HL-60 (cell line): Measurements from ENCODE around the gene P3H3.

ENCODE experiments used
- POLR2AphosphoS5 ChIP-seq: IDR thresholded peaks from 2 replicates; pipeline ENCODE4 v1.6.1; 2012; ENCODE audit warnings: low read depth
- TF ChIP-seq, protein P1 (sequence below): IDR thresholded peaks from one replicate; pipeline ENCODE4 v1.5.1; 2011; ENCODE audit warnings: low read length, control low read depth, inconsistent platforms; ENCODE audit not compliant: insufficient read depth
- TF ChIP-seq, protein P2 (sequence below): IDR thresholded peaks from 2 replicates; pipeline ENCODE4 v1.6.1; 2012; ENCODE audit warnings: low read depth; ENCODE audit not compliant: insufficient replicate concordance

DNA sequence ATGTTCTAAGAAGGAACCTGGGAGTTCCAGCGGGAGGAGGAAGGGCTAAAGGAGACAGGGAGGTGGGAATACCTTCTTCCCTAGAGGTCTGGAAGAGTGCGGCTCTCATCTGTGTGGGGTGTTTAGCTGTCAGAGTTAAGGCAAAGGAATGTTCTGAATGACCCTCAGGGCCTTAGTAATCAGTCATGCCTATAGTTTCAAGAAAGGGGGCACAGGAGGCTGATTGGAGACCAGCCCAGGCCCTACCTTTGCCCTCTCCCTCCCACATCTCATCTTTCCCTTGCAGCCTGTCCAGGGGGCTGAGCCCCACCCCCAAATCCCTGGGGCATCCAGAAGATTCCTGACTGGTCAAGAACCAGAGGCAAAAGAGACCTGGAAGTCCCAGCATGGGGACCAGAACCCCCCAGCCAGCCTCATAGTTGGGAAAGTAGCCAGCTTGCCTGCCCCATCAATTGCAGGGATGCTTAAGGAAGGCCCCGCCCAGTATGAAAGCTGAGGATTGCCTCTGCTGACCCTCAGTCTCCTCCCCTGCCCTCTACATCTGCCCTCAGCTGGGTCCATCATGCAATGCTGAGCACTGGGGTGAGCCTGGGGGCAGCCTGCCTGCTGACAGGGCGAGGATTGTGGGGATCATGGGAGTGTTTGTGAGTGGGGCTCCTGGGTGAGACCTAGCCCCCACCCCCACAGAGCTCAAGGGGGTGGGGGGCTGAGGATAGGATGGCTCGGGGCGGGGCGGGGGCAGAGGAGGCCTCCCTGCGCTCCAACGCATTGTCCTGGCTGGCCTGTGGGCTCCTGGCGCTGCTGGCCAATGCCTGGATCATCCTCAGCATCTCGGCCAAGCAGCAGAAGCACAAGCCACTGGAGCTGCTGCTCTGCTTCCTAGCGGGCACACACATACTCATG, 4.8 kb upstream of the P3H3 start:
- TF ChIP-seq, protein P1, sequence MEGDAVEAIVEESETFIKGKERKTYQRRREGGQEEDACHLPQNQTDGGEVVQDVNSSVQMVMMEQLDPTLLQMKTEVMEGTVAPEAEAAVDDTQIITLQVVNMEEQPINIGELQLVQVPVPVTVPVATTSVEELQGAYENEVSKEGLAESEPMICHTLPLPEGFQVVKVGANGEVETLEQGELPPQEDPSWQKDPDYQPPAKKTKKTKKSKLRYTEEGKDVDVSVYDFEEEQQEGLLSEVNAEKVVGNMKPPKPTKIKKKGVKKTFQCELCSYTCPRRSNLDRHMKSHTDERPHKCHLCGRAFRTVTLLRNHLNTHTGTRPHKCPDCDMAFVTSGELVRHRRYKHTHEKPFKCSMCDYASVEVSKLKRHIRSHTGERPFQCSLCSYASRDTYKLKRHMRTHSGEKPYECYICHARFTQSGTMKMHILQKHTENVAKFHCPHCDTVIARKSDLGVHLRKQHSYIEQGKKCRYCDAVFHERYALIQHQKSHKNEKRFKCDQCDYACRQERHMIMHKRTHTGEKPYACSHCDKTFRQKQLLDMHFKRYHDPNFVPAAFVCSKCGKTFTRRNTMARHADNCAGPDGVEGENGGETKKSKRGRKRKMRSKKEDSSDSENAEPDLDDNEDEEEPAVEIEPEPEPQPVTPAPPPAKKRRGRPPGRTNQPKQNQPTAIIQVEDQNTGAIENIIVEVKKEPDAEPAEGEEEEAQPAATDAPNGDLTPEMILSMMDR: no peak
- TF ChIP-seq POLR2AphosphoS5: no peak
- TF ChIP-seq, protein P2, sequence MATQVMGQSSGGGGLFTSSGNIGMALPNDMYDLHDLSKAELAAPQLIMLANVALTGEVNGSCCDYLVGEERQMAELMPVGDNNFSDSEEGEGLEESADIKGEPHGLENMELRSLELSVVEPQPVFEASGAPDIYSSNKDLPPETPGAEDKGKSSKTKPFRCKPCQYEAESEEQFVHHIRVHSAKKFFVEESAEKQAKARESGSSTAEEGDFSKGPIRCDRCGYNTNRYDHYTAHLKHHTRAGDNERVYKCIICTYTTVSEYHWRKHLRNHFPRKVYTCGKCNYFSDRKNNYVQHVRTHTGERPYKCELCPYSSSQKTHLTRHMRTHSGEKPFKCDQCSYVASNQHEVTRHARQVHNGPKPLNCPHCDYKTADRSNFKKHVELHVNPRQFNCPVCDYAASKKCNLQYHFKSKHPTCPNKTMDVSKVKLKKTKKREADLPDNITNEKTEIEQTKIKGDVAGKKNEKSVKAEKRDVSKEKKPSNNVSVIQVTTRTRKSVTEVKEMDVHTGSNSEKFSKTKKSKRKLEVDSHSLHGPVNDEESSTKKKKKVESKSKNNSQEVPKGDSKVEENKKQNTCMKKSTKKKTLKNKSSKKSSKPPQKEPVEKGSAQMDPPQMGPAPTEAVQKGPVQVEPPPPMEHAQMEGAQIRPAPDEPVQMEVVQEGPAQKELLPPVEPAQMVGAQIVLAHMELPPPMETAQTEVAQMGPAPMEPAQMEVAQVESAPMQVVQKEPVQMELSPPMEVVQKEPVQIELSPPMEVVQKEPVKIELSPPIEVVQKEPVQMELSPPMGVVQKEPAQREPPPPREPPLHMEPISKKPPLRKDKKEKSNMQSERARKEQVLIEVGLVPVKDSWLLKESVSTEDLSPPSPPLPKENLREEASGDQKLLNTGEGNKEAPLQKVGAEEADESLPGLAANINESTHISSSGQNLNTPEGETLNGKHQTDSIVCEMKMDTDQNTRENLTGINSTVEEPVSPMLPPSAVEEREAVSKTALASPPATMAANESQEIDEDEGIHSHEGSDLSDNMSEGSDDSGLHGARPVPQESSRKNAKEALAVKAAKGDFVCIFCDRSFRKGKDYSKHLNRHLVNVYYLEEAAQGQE: no peak
